T-cell (primary cell): ENCODE measurements around the gene BTK. TPM values are rescaled to one million over a fixed set of nuclear protein-coding genes. Genes with fewer than 3 reads are reported as not detected.

Experiments used
- total RNA-seq, 35 experiments: library from RNA in 6 of 35; stranded (reverse) in 6 of 35; fragments of 120-200 nt in 1 of 35; gene quantifications; one replicate each; pipeline versions ENCODE4 v1.2.1 to v1.2.4 and lab custom pipeline; 2013 to 2026

The BTK gene
- total RNA-seq, 5 donors from 2014 or later (not counting 1 experiment from before 2014, with no cell fraction given): 1.6 to 9.5 (median 4.1) TPM

Other genes starting within 250 kb of the BTK start
- under 1 TPM; 0.07 to 0.28 (median 0.13) TPM for gene DRP2, start 166.4 kb downstream of the BTK start, total RNA-seq
- gene TAF7L, start 94.9 kb downstream of the BTK start, total RNA-seq: not detected
- gene TIMM8A, start 37.4 kb downstream of the BTK start, total RNA-seq: 10 to 100 TPM in 2 of 5 donors, 1 to 10 TPM in 3; 5.1 to 11.4 (median 9.8) TPM
- gene RPL36A, start 4.8 kb upstream of the BTK start, total RNA-seq: 100 to 1,000 TPM; 183 to 509 (median 431) TPM
- gene GLA, start 21.7 kb upstream of the BTK start, total RNA-seq: 10 to 100 TPM; 11.3 to 22.5 (median 14.9) TPM
- gene HNRNPH2, start 22.0 kb upstream of the BTK start, total RNA-seq: 10 to 100 TPM; 32.4 to 39.5 (median 36.0) TPM
- 10 to 100 TPM in 2 of 5 donors, 1 to 10 TPM in 3; 6.3 to 14.7 (median 9.4) TPM for gene ARMCX4, start 99.3 kb upstream of the BTK start, total RNA-seq
- 1 to 10 TPM in 3 of 5 donors, under 1 TPM in 2; 0.72 to 1.5 (median 1.2) TPM for gene ARMCX1, start 164.4 kb upstream of the BTK start, total RNA-seq
- gene ARMCX6, start 231.8 kb upstream of the BTK start, total RNA-seq: 10 to 100 TPM; 31.6 to 46.1 (median 35.8) TPM
- gene ARMCX3, start 237.0 kb upstream of the BTK start, total RNA-seq: 10 to 100 TPM; 29.6 to 53.9 (median 38.8) TPM